Fibroblast of skin of left quadriceps (primary cell): ENCODE data around the gene KCND3.

Experiments used
- DNase-seq, 2 experiments: peaks; one replicate each; pipeline ENCODE4 v3.0.0-alpha.2; 2013; ENCODE audit warnings: low read depth in 2 of 2

Gene KCND3

GRCh38 chr1:111920221-111921024 lies 69.0 kb downstream of the KCND3 start:
- no peak for DNase-seq

GRCh38 chr1:111911776-111912515 lies 77.5 kb downstream of the KCND3 start:
- no peak for DNase-seq

- no peak for DNase-seq
These were observed 78.4 kb downstream of the KCND3 start for GRCh38 chr1:111911061-111911460.

GRCh38 chr1:111909030-111909429 lies 80.4 kb downstream of the KCND3 start:
- no peak for DNase-seq

- no peak for DNase-seq
These were observed 81.4 kb downstream of the KCND3 start for GRCh38 chr1:111908011-111908621.

GRCh38 chr1:111907321-111907720 lies 82.1 kb downstream of the KCND3 start:
- DNase-seq: no peak

GRCh38 chr1:111906816-111907215 lies 82.7 kb downstream of the KCND3 start:
- no peak for DNase-seq

GRCh38 chr1:111906111-111906510 lies 83.4 kb downstream of the KCND3 start:
- no peak for DNase-seq

- DNase-seq: no peak
These were observed 84.8 kb downstream of the KCND3 start for GRCh38 chr1:111904478-111905218.

GRCh38 chr1:111903871-111904449 lies 85.5 kb downstream of the KCND3 start:
- no peak for DNase-seq

- DNase-seq: no peak
These were observed 86.2 kb downstream of the KCND3 start for GRCh38 chr1:111903148-111903870.

- no peak for DNase-seq
These were observed 94.0 kb downstream of the KCND3 start for GRCh38 chr1:111895469-111895868.

- DNase-seq: no peak
These were observed 94.5 kb downstream of the KCND3 start for GRCh38 chr1:111895017-111895416.

- no peak for DNase-seq
These were observed 95.0 kb downstream of the KCND3 start for GRCh38 chr1:111894497-111894896.

- DNase-seq: no peak
These were observed 97.9 kb downstream of the KCND3 start for GRCh38 chr1:111891566-111891965.

- DNase-seq: no peak
These were observed 100.6 kb downstream of the KCND3 start for GRCh38 chr1:111888740-111889376.

- no peak for DNase-seq
These were observed 101.6 kb downstream of the KCND3 start for GRCh38 chr1:111887875-111888274.

GRCh38 chr1:111887385-111887784 lies 102.1 kb downstream of the KCND3 start:
- no peak for DNase-seq

GRCh38 chr1:111886741-111887140 lies 102.7 kb downstream of the KCND3 start:
- no peak for DNase-seq

GRCh38 chr1:111884772-111885443 lies 104.6 kb downstream of the KCND3 start:
- DNase-seq: no peak
